ENCODE results near the gene EPB41L1.

- TF ChIP-seq CEBPB (IDR thresholded peaks at IDR 0.05; ENCODE audit: low read depth) (no peak), EZH2phosphoT487 (IDR thresholded peaks at IDR 0.05; ENCODE audit: borderline replicate concordance) (no peak), POLR2A (IDR thresholded peaks at IDR 0.05; ENCODE audit: borderline replicate concordance, extremely low read depth, insufficient read depth, insufficient read length) (no peak), CTCF (IDR thresholded peaks at IDR 0.05 in 2 of 3, conservative IDR thresholded peaks at IDR 0.05 in 1 of 3; ENCODE audit: borderline replicate concordance in 1 of 3, insufficient read depth in 1 of 3, low read depth in 2 of 3, low read length in 2 of 3) (no peak), MAX (IDR thresholded peaks at IDR 0.05) (no peak), SP1 (IDR thresholded peaks at IDR 0.05; ENCODE audit: low read depth) (no peak), ZBTB33 (IDR thresholded peaks at IDR 0.05; ENCODE audit: extremely low read depth, insufficient replicate concordance, low read length) (no peak), EZH2 (IDR thresholded peaks at IDR 0.05) (no peak), YY1 (IDR thresholded peaks at IDR 0.05; ENCODE audit: extremely low read depth, insufficient replicate concordance, low read depth, low read length) (no peak), POLR2AphosphoS5 (IDR thresholded peaks at IDR 0.05; ENCODE audit: low read depth, low read length) (no peak), EGR1 (IDR thresholded peaks at IDR 0.05; ENCODE audit: low read depth) (no peak), JUND (IDR thresholded peaks at IDR 0.05) (no peak)
Observed at GRCh38 chr20:36144336-36144735, 10.2 kb upstream of the EPB41L1 start.
